OCI-LY7 (cell line): ENCODE measurements around the gene FAH. TPM values are rescaled to one million over a fixed set of nuclear protein-coding genes. Genes with fewer than 3 reads are reported as not detected.

Experiments
- BruUV-seq: library from RNA; stranded (reverse); fragments of 400-500 nt; replicated peaks from 2 replicates; lab custom pipeline; 2021; lab: Mats Ljungman, UMichigan
- CTCF ChIA-PET: fragments of 300-600 bp; sonication (Branson Sonifier 250); formaldehyde crosslinking; loops from one replicate; lab custom pipeline; 2022; ENCODE audit warnings: antibody characterized with exemption; ENCODE audit not compliant: unreplicated experiment; lab: Charles Lee
- POLR2A ChIA-PET: fragments of 300-600 bp; sonication (Branson Sonifier 250); formaldehyde crosslinking; loops from one replicate; lab custom pipeline; 2022; ENCODE audit warnings: antibody characterized with exemption; lab: Charles Lee
- DNase-seq: peaks from one replicate; pipeline ENCODE4 v3.0.0-alpha.2; 2015; ENCODE audit warnings: low spot score
- H2AFZ ChIP-seq: fragments of 200-600 bp; sonication (generic), shearing (Covaris generic); 2 replicates; pipeline ENCODE4 v1.6.1; 2014; ENCODE audit warnings: mild to moderate bottlenecking, antibody characterized with exemption, low read length, moderate library complexity
- H3K27ac ChIP-seq: fragments of 200-600 bp; sonication (generic); 2 replicates; pipeline ENCODE4 v1.5.1; 2014; ENCODE audit warnings: mixed run types, low read depth, mild to moderate bottlenecking, moderate library complexity, low read length, inconsistent platforms; ENCODE audit not compliant: poor library complexity, severe bottlenecking
- H3K36me3 ChIP-seq: fragments of 200-600 bp; sonication (generic); 2 replicates; pipeline ENCODE4 v1.6.1; 2014; ENCODE audit warnings: mild to moderate bottlenecking, antibody characterized with exemption, low read length, moderate library complexity, mixed read lengths; ENCODE audit not compliant: insufficient read depth
- H3K4me1 ChIP-seq: fragments of 200-600 bp; sonication (generic); 2 replicates; pipeline ENCODE4 v1.5.1; 2014; ENCODE audit warnings: mild to moderate bottlenecking, low read length; ENCODE audit not compliant: insufficient read depth, poor library complexity, severe bottlenecking
- H3K4me2 ChIP-seq: fragments of 200-600 bp; sonication (generic); 2 replicates; pipeline ENCODE4 v1.6.1; 2014; ENCODE audit warnings: mild to moderate bottlenecking, low read length
- H3K4me3 ChIP-seq: fragments of 200-600 bp; sonication (generic); 2 replicates; pipeline ENCODE4 v1.5.1; 2014; ENCODE audit warnings: mild to moderate bottlenecking, low read depth, low read length; ENCODE audit not compliant: poor library complexity, severe bottlenecking
- H3K79me2 ChIP-seq: fragments of 200-600 bp; sonication (generic); 2 replicates; pipeline ENCODE4 v1.6.1; 2016; ENCODE audit warnings: low read depth, mild to moderate bottlenecking, low read length, moderate library complexity, mixed read lengths; ENCODE audit not compliant: insufficient read depth
- H3K9me2 ChIP-seq: fragments of 200-600 bp; sonication (generic); 2 replicates; pipeline ENCODE4 v1.6.1; 2016; ENCODE audit warnings: mild to moderate bottlenecking, low read length, mixed read lengths; ENCODE audit not compliant: insufficient read depth
- H3K9me3 ChIP-seq: fragments of 200-600 bp; sonication (generic); 2 replicates; pipeline ENCODE4 v1.6.1; 2014; ENCODE audit warnings: mild to moderate bottlenecking, mixed run types, low read length, mixed read lengths
- H4K20me1 ChIP-seq: fragments of 200-600 bp; sonication (generic); 2 replicates; pipeline ENCODE4 v1.6.1; 2014; ENCODE audit warnings: mild to moderate bottlenecking, antibody characterized with exemption, low read length, moderate library complexity, mixed read lengths; ENCODE audit not compliant: insufficient read depth
- EZH2phosphoT487 ChIP-seq: fragments of 200-600 bp; sonication (generic); IDR thresholded peaks from 2 replicates; pipeline ENCODE4 v1.6.1; 2018; ENCODE audit warnings: low read depth, borderline replicate concordance, mild to moderate bottlenecking, mixed run types, antibody characterized with exemption, low read length, moderate library complexity, mixed read lengths
- intact Hi-C: fragments of 100-400 bp; cut with micrococcal nuclease; formaldehyde crosslinking; loops from one replicate; pipeline ENCODE4 v1.10.0; 2022; ENCODE audit not compliant: unreplicated experiment
- total RNA-seq, 2 experiments: library from RNA; depleted of rRNA in 1 of 2; stranded (reverse); fragments of >200 nt in 1 of 2; shearing (Covaris generic) in 1 of 2; gene quantifications; 2 replicates each; pipeline ENCODE4 v1.2.3, GENCODE V29; 2014 to 2022
- TF ChIP-seq, protein P1 (sequence below): fragments of 200-600 bp; sonication (generic); conservative IDR thresholded peaks from 2 replicates; pipeline ENCODE4 v1.5.1; 2014; ENCODE audit warnings: mild to moderate bottlenecking, antibody characterized with exemption, low read length, moderate library complexity, mixed read lengths

FAH gene
- total RNA-seq, 2 experiments from 2014 or later = 9.4 to 18.4 TPM

DNA sequence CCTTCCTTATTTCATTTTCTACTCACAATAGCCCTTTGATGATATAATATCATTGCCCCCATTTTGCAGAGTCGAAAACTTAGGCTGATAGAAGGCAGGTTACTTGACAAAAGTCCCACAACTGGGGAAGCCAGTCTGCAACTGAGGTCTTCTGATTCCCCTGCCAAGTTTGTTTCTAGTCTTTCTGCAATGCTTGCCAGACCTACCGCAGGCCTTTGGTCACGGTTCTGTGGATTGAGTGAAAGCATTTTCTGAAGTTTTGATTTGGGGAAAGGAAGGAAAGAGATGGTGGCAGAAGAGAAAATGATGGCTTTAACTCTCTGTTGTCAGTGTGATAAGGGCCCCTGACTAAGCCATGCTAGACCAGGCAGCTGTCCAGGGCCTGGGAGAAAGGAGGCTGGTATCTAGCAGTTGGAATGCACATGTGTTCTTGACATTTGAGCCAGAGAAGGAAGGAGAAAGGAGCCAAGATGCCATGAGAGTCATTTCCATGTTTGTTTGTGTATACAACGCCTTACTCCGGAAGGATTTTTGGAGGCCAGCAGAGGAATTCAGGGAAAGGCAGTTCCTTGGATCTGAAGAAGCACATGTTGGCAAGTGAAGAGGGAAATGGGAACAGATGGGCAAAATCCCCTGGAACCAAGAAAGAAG lies 29.9 kb downstream of the FAH start:
- Histone ChIP-seq H3K9me3 (no peaks in the 10 kb centered on the region), H3K4me3 (no peak overlapping the region), H2AFZ (no peak overlapping the region), H4K20me1 (no peaks in the 10 kb centered on the region), H3K4me1 (no peaks in the 10 kb centered on the region), H3K79me2 (no peaks in the 10 kb centered on the region), H3K36me3 (no peaks in the 10 kb centered on the region), H3K27ac (no peak overlapping the region), H3K9me2 (no peaks in the 10 kb centered on the region), H3K4me2 (no peak overlapping the region)
- no TSS peak for BruUV-seq
- intact Hi-C loops = no loop called here
- no peak for TF ChIP-seq EZH2phosphoT487
- TF ChIP-seq, protein P1, sequence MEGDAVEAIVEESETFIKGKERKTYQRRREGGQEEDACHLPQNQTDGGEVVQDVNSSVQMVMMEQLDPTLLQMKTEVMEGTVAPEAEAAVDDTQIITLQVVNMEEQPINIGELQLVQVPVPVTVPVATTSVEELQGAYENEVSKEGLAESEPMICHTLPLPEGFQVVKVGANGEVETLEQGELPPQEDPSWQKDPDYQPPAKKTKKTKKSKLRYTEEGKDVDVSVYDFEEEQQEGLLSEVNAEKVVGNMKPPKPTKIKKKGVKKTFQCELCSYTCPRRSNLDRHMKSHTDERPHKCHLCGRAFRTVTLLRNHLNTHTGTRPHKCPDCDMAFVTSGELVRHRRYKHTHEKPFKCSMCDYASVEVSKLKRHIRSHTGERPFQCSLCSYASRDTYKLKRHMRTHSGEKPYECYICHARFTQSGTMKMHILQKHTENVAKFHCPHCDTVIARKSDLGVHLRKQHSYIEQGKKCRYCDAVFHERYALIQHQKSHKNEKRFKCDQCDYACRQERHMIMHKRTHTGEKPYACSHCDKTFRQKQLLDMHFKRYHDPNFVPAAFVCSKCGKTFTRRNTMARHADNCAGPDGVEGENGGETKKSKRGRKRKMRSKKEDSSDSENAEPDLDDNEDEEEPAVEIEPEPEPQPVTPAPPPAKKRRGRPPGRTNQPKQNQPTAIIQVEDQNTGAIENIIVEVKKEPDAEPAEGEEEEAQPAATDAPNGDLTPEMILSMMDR = no peak
- ChIA-PET CTCF (no interaction called here), POLR2A (no interaction called here)
- no peak for DNase-seq

DNA sequence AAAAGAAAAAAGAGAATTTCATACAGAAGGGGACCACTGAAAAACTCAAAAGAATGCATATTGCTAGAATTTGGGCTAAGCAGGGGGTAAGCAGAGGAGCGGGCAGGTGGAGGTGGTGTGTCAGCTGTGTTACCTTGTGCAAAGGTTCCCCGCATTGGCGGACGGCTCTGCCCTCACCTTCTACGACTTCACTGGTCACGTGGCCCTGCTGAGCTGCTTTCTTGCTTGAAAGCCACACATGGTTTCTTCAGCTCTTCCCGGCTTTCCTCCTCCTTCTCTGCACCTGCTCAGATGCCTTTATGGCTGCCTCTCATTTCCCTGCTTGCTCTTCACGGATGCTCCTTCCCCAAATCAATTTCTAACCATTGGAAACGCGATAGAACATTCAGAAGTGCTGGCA lies 30.5 kb downstream of the FAH start:
- Histone ChIP-seq H3K4me2 (no peak overlapping the region), H3K4me1 (no peaks in the 10 kb centered on the region), H4K20me1 (no peaks in the 10 kb centered on the region), H2AFZ (no peak overlapping the region), H3K9me3 (no peaks in the 10 kb centered on the region), H3K36me3 (no peaks in the 10 kb centered on the region), H3K79me2 (no peaks in the 10 kb centered on the region), H3K4me3 (no peak overlapping the region), H3K27ac (no peak overlapping the region), H3K9me2 (no peaks in the 10 kb centered on the region)
- ChIA-PET POLR2A (no interaction called here), CTCF (no interaction called here)
- intact Hi-C loops = no loop called here
- no TSS peak for BruUV-seq
- TF ChIP-seq EZH2phosphoT487 = no peak
- TF ChIP-seq, protein P1 = no peak
- no peak for DNase-seq

DNA sequence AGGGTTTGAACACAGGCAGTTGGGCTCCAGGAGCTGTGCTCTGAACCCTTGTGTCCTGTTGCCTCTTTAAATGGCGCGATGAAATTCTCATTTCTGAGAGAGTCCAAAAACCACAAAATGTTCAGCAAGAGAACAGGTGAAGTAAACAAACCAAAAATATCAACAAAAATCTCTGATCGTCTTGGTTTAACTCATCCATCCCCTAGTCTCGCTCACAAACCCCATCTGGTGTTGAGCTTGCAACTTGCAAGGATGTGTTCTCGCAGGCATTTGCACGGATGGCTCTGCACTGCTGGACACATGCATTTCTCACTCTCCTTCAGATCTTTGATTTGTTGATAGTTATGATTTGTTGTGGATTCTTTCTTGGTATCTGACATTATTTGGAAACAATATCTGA lies 31.1 kb downstream of the FAH start:
- Histone ChIP-seq H2AFZ (no peak overlapping the region), H3K4me2 (no peak overlapping the region), H3K36me3 (no peaks in the 10 kb centered on the region), H3K4me1 (no peaks in the 10 kb centered on the region), H3K4me3 (no peak overlapping the region), H4K20me1 (no peaks in the 10 kb centered on the region), H3K9me3 (no peaks in the 10 kb centered on the region), H3K79me2 (no peaks in the 10 kb centered on the region), H3K27ac (no peak overlapping the region), H3K9me2 (no peaks in the 10 kb centered on the region)
- DNase-seq = no peak
- POLR2A ChIA-PET = no interaction called here
- no peak for TF ChIP-seq EZH2phosphoT487
- TF ChIP-seq, protein P1 = peak; percentile 39; the same call in 1 of the 2 replicates
- CTCF ChIA-PET = no interaction called here
- BruUV-seq = no TSS peak
- intact Hi-C loops = no loop called here
